ENCODE measurements around the gene HEXIM2.
A peak's percentile ranks its signal among the peaks of the same experiment; 100 is the strongest.

The HEXIM2 gene

GRCh38 chr17:45161288-45162024, at the start of gene HEXIM2:
HEXIM2 (plus strand) TSS chr17:45161875; CDS start chr17:45162794, 919 bp downstream.
- peak; percentile 97 for DNase-seq (ENCODE audit: low spot score)
- no peak for TF ChIP-seq CTCF (IDR thresholded peaks at IDR 0.05; ENCODE audit: extremely low read depth, insufficient read depth, missing control alignments)
- in situ Hi-C loops (cut with MboI; ENCODE audit: low pct_unique_long_range_greater_than_20kb, low sequenced_read_pairs, unreplicated experiment): no loop called here

GRCh38 chr17:45112559-45113423, 48.9 kb upstream of the HEXIM2 start:
- DNase-seq (ENCODE audit: low spot score): no peak
- TF ChIP-seq CTCF (IDR thresholded peaks at IDR 0.05; ENCODE audit: extremely low read depth, insufficient read depth, missing control alignments): no peak
- in situ Hi-C loops (cut with MboI; ENCODE audit: low pct_unique_long_range_greater_than_20kb, low sequenced_read_pairs, unreplicated experiment): no loop called here

- no peak for TF ChIP-seq CTCF (IDR thresholded peaks at IDR 0.05; ENCODE audit: extremely low read depth, insufficient read depth, missing control alignments)
- in situ Hi-C loops (cut with MboI; ENCODE audit: low pct_unique_long_range_greater_than_20kb, low sequenced_read_pairs, unreplicated experiment): no loop called here
- no peak for DNase-seq (ENCODE audit: low spot score)
These were observed 48.3 kb upstream of the HEXIM2 start for GRCh38 chr17:45113424-45113754.

GRCh38 chr17:45114117-45114932, 47.4 kb upstream of the HEXIM2 start:
- in situ Hi-C loops (cut with MboI; ENCODE audit: low pct_unique_long_range_greater_than_20kb, low sequenced_read_pairs, unreplicated experiment): no loop called here
- no peak for TF ChIP-seq CTCF (IDR thresholded peaks at IDR 0.05; ENCODE audit: extremely low read depth, insufficient read depth, missing control alignments)
- no peak for DNase-seq (ENCODE audit: low spot score)

- no peak for DNase-seq (ENCODE audit: low spot score)
- in situ Hi-C loops (cut with MboI; ENCODE audit: low pct_unique_long_range_greater_than_20kb, low sequenced_read_pairs, unreplicated experiment): no loop called here
- no peak for TF ChIP-seq CTCF (IDR thresholded peaks at IDR 0.05; ENCODE audit: extremely low read depth, insufficient read depth, missing control alignments)
These were observed 46.6 kb upstream of the HEXIM2 start for GRCh38 chr17:45115015-45115625.

- DNase-seq (ENCODE audit: low spot score): no peak
- in situ Hi-C loops (cut with MboI; ENCODE audit: low pct_unique_long_range_greater_than_20kb, low sequenced_read_pairs, unreplicated experiment): no loop called here
- no peak for TF ChIP-seq CTCF (IDR thresholded peaks at IDR 0.05; ENCODE audit: extremely low read depth, insufficient read depth, missing control alignments)
These were observed 45.8 kb upstream of the HEXIM2 start for GRCh38 chr17:45115871-45116270.

Measured in GM13977 (cell line).